OCI-LY1 (cell line): Measurements from ENCODE around the gene UGT2B7.

ENCODE experiments used
- H2AFZ ChIP-seq: fragments of 200-600 bp; sonication (generic), shearing (Covaris generic); 2 replicates; pipeline ENCODE4 v1.6.0; 2014; ENCODE audit warnings: antibody characterized with exemption, mild to moderate bottlenecking, low read length
- H3F3A ChIP-seq: fragments of 200-600 bp; sonication (generic), shearing (Covaris generic); 2 replicates; pipeline ENCODE4 v1.6.0; 2014; ENCODE audit warnings: mild to moderate bottlenecking, antibody characterized with exemption, low read length, moderate library complexity; ENCODE audit not compliant: insufficient read depth
- H3K27ac ChIP-seq: fragments of 200-600 bp; sonication (generic); 2 replicates; pipeline ENCODE4 v1.5.1; 2014; ENCODE audit warnings: low read length, mixed run types, mild to moderate bottlenecking, low read depth; ENCODE audit not compliant: poor library complexity, severe bottlenecking
- H3K27me3 ChIP-seq: fragments of 200-600 bp; sonication (generic); 2 replicates; pipeline ENCODE4 v1.6.0; 2014; ENCODE audit warnings: antibody characterized with exemption, mild to moderate bottlenecking, low read length, moderate library complexity; ENCODE audit not compliant: insufficient read depth
- H3K36me3 ChIP-seq: fragments of 200-600 bp; sonication (generic); 2 replicates; pipeline ENCODE4 v1.6.1; 2014; ENCODE audit warnings: mild to moderate bottlenecking, antibody characterized with exemption, low read length, moderate library complexity, mixed read lengths; ENCODE audit not compliant: insufficient read depth
- H3K4me1 ChIP-seq: fragments of 200-600 bp; sonication (generic); 2 replicates; pipeline ENCODE4 v1.5.1; 2014; ENCODE audit warnings: mild to moderate bottlenecking, low read length, moderate library complexity; ENCODE audit not compliant: insufficient read depth, severe bottlenecking
- H3K4me2 ChIP-seq: fragments of 200-600 bp; sonication (generic), shearing (Covaris generic); 2 replicates; pipeline ENCODE4 v1.6.1; 2014; ENCODE audit warnings: low read length
- H3K4me3 ChIP-seq: fragments of 200-600 bp; sonication (generic); 2 replicates; pipeline ENCODE4 v1.5.1; 2014; ENCODE audit warnings: low read length, low read depth, mild to moderate bottlenecking, mixed read lengths; ENCODE audit not compliant: poor library complexity, severe bottlenecking
- H3K79me2 ChIP-seq: fragments of 200-600 bp; shearing (Covaris generic); 2 replicates; pipeline ENCODE4 v1.6.1; 2016; ENCODE audit warnings: mixed run types, low read length, mixed read lengths; ENCODE audit not compliant: insufficient read depth
- H3K9ac ChIP-seq: fragments of 200-600 bp; sonication (generic), shearing (Covaris generic); 2 replicates; pipeline ENCODE4 v1.6.1; 2014; ENCODE audit warnings: mild to moderate bottlenecking, low read length, mixed read lengths
- H3K9me2 ChIP-seq: fragments of 200-600 bp; sonication (generic), shearing (Covaris generic); 2 replicates; pipeline ENCODE4 v1.6.1; 2014; ENCODE audit warnings: low read depth, mild to moderate bottlenecking, low read length, mixed read lengths
- H3K9me3 ChIP-seq: fragments of 200-600 bp; shearing (Covaris generic); 2 replicates; pipeline ENCODE4 v1.6.1; 2014; ENCODE audit warnings: low read length, mixed read lengths
- H4K20me1 ChIP-seq: fragments of 200-600 bp; sonication (generic), shearing (Covaris generic); 2 replicates; pipeline ENCODE4 v1.6.0; 2016; ENCODE audit warnings: mild to moderate bottlenecking, low read length; ENCODE audit not compliant: insufficient read depth
- EZH2 ChIP-seq: fragments of 200-600 bp; sonication (generic), shearing (Covaris generic); IDR thresholded peaks from 2 replicates; pipeline ENCODE4 v1.8.0; 2017; ENCODE audit warnings: borderline replicate concordance, mixed run types, mild to moderate bottlenecking, antibody characterized with exemption, low read length, moderate library complexity, mixed read lengths
- TF ChIP-seq, protein P1 (sequence below): fragments of 200-600 bp; sonication (generic), shearing (Covaris generic); IDR thresholded peaks from 2 replicates; pipeline ENCODE4 v1.5.1; 2017; ENCODE audit warnings: mild to moderate bottlenecking, antibody characterized with exemption, low read length, moderate library complexity, mixed read lengths

Gene UGT2B7

DNA sequence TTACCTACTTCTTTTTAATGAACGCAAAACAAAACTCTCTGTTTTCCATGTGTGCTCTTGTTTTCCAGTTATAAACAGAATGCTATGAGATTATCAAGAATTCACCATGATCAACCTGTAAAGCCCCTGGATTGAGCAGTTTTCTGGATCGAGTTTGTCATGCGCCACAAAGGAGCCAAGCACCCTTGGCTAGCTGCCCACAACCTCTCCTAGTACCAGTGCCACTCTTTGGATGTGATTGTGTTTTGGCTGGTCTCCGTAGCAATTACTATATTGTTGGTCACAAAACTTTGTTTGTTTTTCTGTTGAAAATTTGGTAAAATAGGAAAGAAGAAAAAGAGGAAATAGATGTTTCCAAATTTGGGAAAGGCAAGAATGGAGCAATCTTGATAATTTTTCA, 51.1 kb downstream of the UGT2B7 start:
- H2AFZ ChIP-seq: no peak overlapping the region
- H3K4me3 ChIP-seq: no peak overlapping the region
- no peaks in the 10 kb centered on the region for H3K27me3 ChIP-seq
- H3K27ac ChIP-seq: no peak overlapping the region
- TF ChIP-seq, protein P1, sequence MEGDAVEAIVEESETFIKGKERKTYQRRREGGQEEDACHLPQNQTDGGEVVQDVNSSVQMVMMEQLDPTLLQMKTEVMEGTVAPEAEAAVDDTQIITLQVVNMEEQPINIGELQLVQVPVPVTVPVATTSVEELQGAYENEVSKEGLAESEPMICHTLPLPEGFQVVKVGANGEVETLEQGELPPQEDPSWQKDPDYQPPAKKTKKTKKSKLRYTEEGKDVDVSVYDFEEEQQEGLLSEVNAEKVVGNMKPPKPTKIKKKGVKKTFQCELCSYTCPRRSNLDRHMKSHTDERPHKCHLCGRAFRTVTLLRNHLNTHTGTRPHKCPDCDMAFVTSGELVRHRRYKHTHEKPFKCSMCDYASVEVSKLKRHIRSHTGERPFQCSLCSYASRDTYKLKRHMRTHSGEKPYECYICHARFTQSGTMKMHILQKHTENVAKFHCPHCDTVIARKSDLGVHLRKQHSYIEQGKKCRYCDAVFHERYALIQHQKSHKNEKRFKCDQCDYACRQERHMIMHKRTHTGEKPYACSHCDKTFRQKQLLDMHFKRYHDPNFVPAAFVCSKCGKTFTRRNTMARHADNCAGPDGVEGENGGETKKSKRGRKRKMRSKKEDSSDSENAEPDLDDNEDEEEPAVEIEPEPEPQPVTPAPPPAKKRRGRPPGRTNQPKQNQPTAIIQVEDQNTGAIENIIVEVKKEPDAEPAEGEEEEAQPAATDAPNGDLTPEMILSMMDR: no peak
- TF ChIP-seq EZH2: no peak
- no peaks in the 10 kb centered on the region for H3K9me3 ChIP-seq
- no peaks in the 10 kb centered on the region for H3K79me2 ChIP-seq
- H3K36me3 ChIP-seq: no peaks in the 10 kb centered on the region
- no peak overlapping the region for H3K4me2 ChIP-seq
- H3K4me1 ChIP-seq: no peaks in the 10 kb centered on the region
- H4K20me1 ChIP-seq: no peaks in the 10 kb centered on the region
- no peak overlapping the region for H3K9ac ChIP-seq
- no peaks in the 10 kb centered on the region for H3F3A ChIP-seq
- no peaks in the 10 kb centered on the region for H3K9me2 ChIP-seq

DNA sequence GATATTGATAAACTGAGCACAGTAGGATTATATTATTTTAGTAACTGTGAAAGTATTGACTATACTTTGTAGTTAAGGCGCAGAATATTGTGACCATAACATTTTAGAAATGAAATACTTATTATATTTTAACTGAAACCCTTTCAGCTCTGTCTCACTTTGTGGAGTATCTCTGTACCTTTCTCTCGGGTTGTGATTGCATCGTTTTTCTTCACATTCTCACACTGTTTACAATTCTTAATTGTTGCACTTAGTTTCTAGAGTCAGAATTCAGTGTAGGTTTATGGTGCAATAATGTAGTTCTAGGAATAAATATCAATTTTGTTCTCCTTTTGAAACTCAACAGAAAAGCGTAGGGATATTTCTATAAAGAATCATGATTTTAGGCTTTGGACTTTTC, 57.7 kb downstream of the UGT2B7 start:
- H3K9ac ChIP-seq: no peak overlapping the region
- no peaks in the 10 kb centered on the region for H3K79me2 ChIP-seq
- no peak overlapping the region for H3K4me3 ChIP-seq
- no peaks in the 10 kb centered on the region for H3K36me3 ChIP-seq
- no peaks in the 10 kb centered on the region for H3K9me2 ChIP-seq
- H2AFZ ChIP-seq: no peak overlapping the region
- H3K4me1 ChIP-seq: no peaks in the 10 kb centered on the region
- H3F3A ChIP-seq: no peaks in the 10 kb centered on the region
- no peaks in the 10 kb centered on the region for H4K20me1 ChIP-seq
- TF ChIP-seq, protein P1: no peak
- TF ChIP-seq EZH2: no peak
- no peak overlapping the region for H3K27ac ChIP-seq
- no peaks in the 10 kb centered on the region for H3K9me3 ChIP-seq
- no peak overlapping the region for H3K4me2 ChIP-seq
- no peaks in the 10 kb centered on the region for H3K27me3 ChIP-seq

DNA sequence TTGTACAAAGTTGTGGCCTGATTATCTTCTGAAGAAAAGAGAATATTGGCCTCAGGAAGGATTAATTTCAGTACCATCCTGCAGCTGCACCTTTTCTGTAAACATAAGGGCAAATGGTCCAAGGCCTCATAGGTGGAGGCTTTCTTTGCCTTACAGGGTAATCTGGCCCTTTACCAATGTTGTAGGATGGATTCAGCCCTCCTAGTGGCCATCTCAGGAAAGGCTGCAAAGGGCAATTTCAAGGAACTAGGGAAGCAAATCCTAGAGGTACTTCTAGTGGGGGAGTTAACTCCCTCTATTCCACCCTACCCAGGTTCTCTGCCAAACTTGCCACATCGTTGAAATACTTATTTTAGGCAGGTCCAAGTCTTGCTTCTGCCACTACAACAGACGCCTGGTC, 60.6 kb downstream of the UGT2B7 start:
- no peaks in the 10 kb centered on the region for H3K27me3 ChIP-seq
- no peaks in the 10 kb centered on the region for H3K9me3 ChIP-seq
- no peaks in the 10 kb centered on the region for H3F3A ChIP-seq
- H3K4me1 ChIP-seq: no peaks in the 10 kb centered on the region
- no peak overlapping the region for H3K9ac ChIP-seq
- no peak overlapping the region for H3K4me3 ChIP-seq
- no peaks in the 10 kb centered on the region for H3K36me3 ChIP-seq
- no peaks in the 10 kb centered on the region for H4K20me1 ChIP-seq
- no peaks in the 10 kb centered on the region; the same call in 1 of the 2 replicates for H3K9me2 ChIP-seq
- H3K27ac ChIP-seq: no peak overlapping the region
- no peak overlapping the region for H3K4me2 ChIP-seq
- H2AFZ ChIP-seq: no peak overlapping the region
- TF ChIP-seq, protein P1: no peak
- TF ChIP-seq EZH2: no peak
- no peaks in the 10 kb centered on the region for H3K79me2 ChIP-seq
